ENCODE results near the gene MICALL1. TPM values are rescaled to one million over a fixed set of nuclear protein-coding genes. Genes with fewer than 3 reads are reported as not detected.

MICALL1 gene
- total RNA-seq, 1 experiment from 2014 or later, result 47.2 TPM

- no peak for TF ChIP-seq ZBTB43 (CRISPR knock-in tag; IDR thresholded peaks at IDR 0.05)
- TF ChIP-seq MXD4 (CRISPR knock-in tag; IDR thresholded peaks at IDR 0.05; ENCODE audit: borderline replicate concordance), result no peak
- TF ChIP-seq ZNF671 (CRISPR knock-in tag; IDR thresholded peaks at IDR 0.05), result no peak
- no peak for TF ChIP-seq PREB (CRISPR knock-in tag; IDR thresholded peaks at IDR 0.05; ENCODE audit: borderline replicate concordance)
- TF ChIP-seq IRF2 (CRISPR knock-in tag; IDR thresholded peaks at IDR 0.05; ENCODE audit: borderline replicate concordance, low read depth), result no peak
- TF ChIP-seq ZNF396 (CRISPR knock-in tag; IDR thresholded peaks at IDR 0.05; ENCODE audit: borderline replicate concordance), result no peak
- POLR2A ChIA-PET, result interaction anchor here (0.6 kb wide), 1 partner anchor 20 kb away, joined by 3 read pairs; no protein-coding TSS in a partner anchor
- peaks cover 22% of the 10 kb centered on the region for H3K36me3 Mint-ChIP-seq
- no peak for ATAC-seq
- no peaks in the 10 kb centered on the region for H3K9me3 Mint-ChIP-seq
- H3K27ac Mint-ChIP-seq, result peak overlapping the region; percentile 88
- CTCF ChIA-PET, result interaction anchor here (1.0 to 3.2 kb wide), 5 partner anchors 13 to 59 kb away, joined by 3 to 10 read pairs (median 7); partner anchors contain the start of gene MICALL1
- DNase-seq (ENCODE audit: low spot score), result no peak
- no peaks in the 10 kb centered on the region for H3K27me3 Mint-ChIP-seq (ENCODE audit: low read depth)
- peaks cover 39% of the 10 kb centered on the region for H3K4me1 Mint-ChIP-seq
- no peak overlapping the region for H3K4me3 Mint-ChIP-seq
These were observed 13.3 kb upstream of the MICALL1 start for GRCh38 chr22:37892566-37893335.

GRCh38 chr22:37893583-37893983 lies 12.5 kb upstream of the MICALL1 start:
- DNase-seq (ENCODE audit: low spot score) (no peak), ATAC-seq (no peak)
- Mint-ChIP-seq H3K4me1 (peaks cover 47% of the 10 kb centered on the region), H3K27me3 (ENCODE audit: low read depth) (no peaks in the 10 kb centered on the region), H3K4me3 (no peak overlapping the region), H3K9me3 (no peaks in the 10 kb centered on the region), H3K27ac (peak overlapping the region; percentile 88), H3K36me3 (peaks cover 14% of the 10 kb centered on the region)
- CTCF ChIA-PET, result interaction anchor here (2.7 to 5.5 kb wide), 4 partner anchors 12 to 41 kb away, joined by 7 to 34 read pairs (median 10); partner anchors contain the start of gene MICALL1
- POLR2A ChIA-PET, result no interaction called here
- no peak for TF ChIP-seq E2F1 (CRISPR knock-in tag; IDR thresholded peaks at IDR 0.05)
- no peak for TF ChIP-seq IRF1 (CRISPR knock-in tag; IDR thresholded peaks at IDR 0.05)
- TF ChIP-seq ZNF423 (CRISPR knock-in tag; IDR thresholded peaks at IDR 0.05), result no peak
- no peak for TF ChIP-seq NFE2L1 (CRISPR knock-in tag; IDR thresholded peaks at IDR 0.05)
- no peak for TF ChIP-seq ZNF416 (CRISPR knock-in tag; IDR thresholded peaks at IDR 0.05)
- no peak for TF ChIP-seq ELF4 (CRISPR knock-in tag; IDR thresholded peaks at IDR 0.05; ENCODE audit: low read depth)
- TF ChIP-seq CTCF (IDR thresholded peaks at IDR 0.05), result no peak
- no peak for TF ChIP-seq CBFB (CRISPR knock-in tag; IDR thresholded peaks at IDR 0.05; ENCODE audit: low read depth)
- TF ChIP-seq NR3C1 (CRISPR knock-in tag; conservative IDR thresholded peaks at IDR 0.05; ENCODE audit: low read depth), result no peak
- TF ChIP-seq NFYB (CRISPR knock-in tag; conservative IDR thresholded peaks at IDR 0.05; ENCODE audit: low read depth), result no peak
- no peak for TF ChIP-seq PRRX2 (CRISPR knock-in tag; IDR thresholded peaks at IDR 0.05)
- TF ChIP-seq KAT7 (CRISPR knock-in tag; IDR thresholded peaks at IDR 0.05; ENCODE audit: borderline replicate concordance), result no peak
- TF ChIP-seq GABPB1 (CRISPR knock-in tag; IDR thresholded peaks at IDR 0.05), result no peak
- no peak for TF ChIP-seq MXD4 (CRISPR knock-in tag; IDR thresholded peaks at IDR 0.05; ENCODE audit: borderline replicate concordance)
- TF ChIP-seq ZNF281 (CRISPR knock-in tag; IDR thresholded peaks at IDR 0.05), result no peak
- no peak for TF ChIP-seq ZSCAN18 (CRISPR knock-in tag; IDR thresholded peaks at IDR 0.05)
- TF ChIP-seq ZNF396 (CRISPR knock-in tag; IDR thresholded peaks at IDR 0.05; ENCODE audit: borderline replicate concordance), result no peak

Measured in WTC11 (cell line).